HepG2 (cell line): ENCODE results near the gene OTOP2. TPM values are rescaled to one million over a fixed set of nuclear protein-coding genes. Genes with fewer than 3 reads are reported as not detected.

Source experiments
- ATAC-seq: fragments of 200-7000 bp; cut with Tn5 transposase; 3 replicates; pipeline ENCODE4 v1.9.1; 2020; ENCODE audit warnings: mild to moderate bottlenecking, moderate library complexity
- BruUV-seq: library from RNA; stranded (reverse); fragments of 400-500 nt; replicated peaks from 2 replicates; lab custom pipeline; 2021; lab: Mats Ljungman, UMichigan
- CTCF ChIA-PET: fragments of 300-600 bp; formaldehyde crosslinking; extraction: SDS; loops from one replicate; lab custom pipeline; 2021; ENCODE audit warnings: low total read pairs, inconsistent platforms, low intra/inter-chr PET ratio; lab: Yijun Ruan, JAX
- POLR2A ChIA-PET: fragments of 350-600 bp; sonication (Branson Sonifier 250); formaldehyde crosslinking; loops from one replicate; lab custom pipeline; 2020; ENCODE audit warnings: antibody characterized with exemption, inconsistent platforms; lab: Yijun Ruan, JAX
- DNase-seq: peaks from one replicate; pipeline ENCODE4 v3.0.0-alpha.2; 2015; ENCODE audit warnings: low spot score
- FAIRE-seq: peaks from 3 replicates; lab custom pipeline; 2011; peaks lifted over from hg19 to GRCh38; lab: Jason Lieb, UNC
- H2AFZ ChIP-seq: one replicate; pipeline ENCODE4 v1.6.1; 2011; ENCODE audit warnings: low read length, inconsistent platforms
- H3K27ac ChIP-seq: fragments of 300-600 bp; 3 replicates; pipeline ENCODE4 v1.8.0; 2011; ENCODE audit warnings: mixed run types, mild to moderate bottlenecking, mixed read lengths, low read length, inconsistent platforms; ENCODE audit not compliant: insufficient read depth; ENCODE audit errors: extremely low read length
- H3K27me3 ChIP-seq, 2 experiments: fragments of 200-600 bp in 1 of 2; 2 replicates in 1 of 2; 3 replicates in 1 of 2; pipeline versions ENCODE4 v1.6.0 to v1.8.0; 2011; ENCODE audit warnings: low read length in 2 of 2, mild to moderate bottlenecking in 2 of 2, moderate library complexity in 2 of 2, inconsistent platforms in 1 of 2; ENCODE audit not compliant: insufficient read depth in 2 of 2, control insufficient read depth in 1 of 2
- H3K36me3 ChIP-seq, 2 experiments: fragments of 200-600 bp in 1 of 2; replicated peaks in 1 of 2; 2 replicates in 1 of 2; 3 replicates in 1 of 2; pipeline versions ENCODE4 v1.5.1 to v1.8.0; 2011; ENCODE audit warnings: low read length in 2 of 2, inconsistent platforms in 1 of 2; ENCODE audit not compliant: insufficient read depth in 2 of 2, control insufficient read depth in 1 of 2
- H3K4me1 ChIP-seq: 2 replicates; pipeline ENCODE4 v1.5.1; 2012; ENCODE audit warnings: low read length, inconsistent platforms; ENCODE audit not compliant: insufficient read depth
- H3K4me2 ChIP-seq: 2 replicates; pipeline ENCODE4 v1.6.0; 2011; ENCODE audit warnings: low read depth, low read length, inconsistent platforms
- H3K4me3 ChIP-seq, 3 experiments: fragments of 200-600 bp in 1 of 3; sonication (generic), shearing (Covaris generic) in 1 of 3; replicated peaks in 1 of 3; 2 replicates each; pipeline ENCODE4 v1.5.1; 2011 to 2016; ENCODE audit warnings: low read length in 3 of 3, inconsistent platforms in 2 of 3, low read depth in 2 of 3, mild to moderate bottlenecking in 2 of 3, control low read depth in 1 of 3, mixed read lengths in 1 of 3; ENCODE audit not compliant: insufficient read depth in 1 of 3
- H3K79me2 ChIP-seq: one replicate; pipeline ENCODE4 v1.6.1; 2011; ENCODE audit warnings: low read length, inconsistent platforms; ENCODE audit not compliant: insufficient read depth
- H3K9ac ChIP-seq: 2 replicates; pipeline ENCODE4 v1.6.0; 2011; ENCODE audit warnings: mild to moderate bottlenecking, low read depth, low read length, inconsistent platforms; ENCODE audit not compliant: insufficient read depth
- H3K9me3 ChIP-seq: 2 replicates; pipeline ENCODE4 v1.5.1; 2012; ENCODE audit warnings: mild to moderate bottlenecking, low read length
- H4K20me1 ChIP-seq: 2 replicates; pipeline ENCODE4 v1.6.0; 2011; ENCODE audit warnings: inconsistent platforms, mild to moderate bottlenecking, low read length, moderate library complexity; ENCODE audit not compliant: insufficient read depth
- CC2D1A ChIP-seq: sonication (generic); formaldehyde crosslinking; IDR thresholded peaks from 2 replicates; pipeline ENCODE4 v1.8.1; 2023; ENCODE audit warnings: mild to moderate bottlenecking, missing genetic modification reagents
- MNT ChIP-seq: fragments of 450-650 bp; IDR thresholded peaks from 2 replicates; pipeline ENCODE4 v1.6.1; 2016
- MYC ChIP-seq: sonication (generic); formaldehyde crosslinking; IDR thresholded peaks from 2 replicates; pipeline ENCODE4 v1.9.0; 2021; ENCODE audit warnings: missing genetic modification reagents, borderline replicate concordance
- SIX1 ChIP-seq: sonication (generic); formaldehyde crosslinking; IDR thresholded peaks from 2 replicates; pipeline ENCODE4 v1.4.0; 2020; ENCODE audit warnings: missing genetic modification reagents, borderline replicate concordance
- SRY ChIP-seq: sonication (generic); formaldehyde crosslinking; IDR thresholded peaks from 2 replicates; pipeline ENCODE4 v1.8.0; 2022; ENCODE audit warnings: mild to moderate bottlenecking, missing genetic modification reagents
- ZBTB33 ChIP-seq: sonication (generic); formaldehyde crosslinking; IDR thresholded peaks from 2 replicates; pipeline ENCODE4 v1.4.0; 2020; ENCODE audit warnings: missing genetic modification reagents
- ZEB1 ChIP-seq: IDR thresholded peaks from 2 replicates; pipeline ENCODE4 v1.6.1; 2012; ENCODE audit warnings: mild to moderate bottlenecking, low read depth, inconsistent platforms; ENCODE audit not compliant: insufficient replicate concordance
- ZNF850 ChIP-seq: sonication (generic); formaldehyde crosslinking; conservative IDR thresholded peaks from 2 replicates; pipeline ENCODE4 v1.9.0; 2021; ENCODE audit warnings: mild to moderate bottlenecking, missing genetic modification reagents
- ZNF878 ChIP-seq: sonication (generic); formaldehyde crosslinking; IDR thresholded peaks from 2 replicates; pipeline ENCODE4 v1.8.1; 2023; ENCODE audit warnings: mild to moderate bottlenecking, missing genetic modification reagents, moderate library complexity
- WGBS: methylation state at CpG from one replicate; pipeline ENCODE4 v1.1.6; 2017; ENCODE audit warnings: low lambda C conversion rate; 5-methylcytosine and 5-hydroxymethylcytosine counted together
- in situ Hi-C: cut with HindIII; loops from 2 replicates; pipeline ENCODE4 v1.10.0; 2017; ENCODE audit warnings: low pct_unique_long_range_greater_than_20kb; ENCODE audit not compliant: extremely low pct_ligation_motif_present
- intact Hi-C: fragments of 100-400 bp; cut with micrococcal nuclease; formaldehyde crosslinking; loops from one replicate; pipeline ENCODE4 v1.10.0; 2022; ENCODE audit not compliant: unreplicated experiment
- polyA plus RNA-seq, 8 experiments: library from polyadenylated mRNA; depleted of rRNA in 3 of 8; stranded (reverse) in 7 of 8; unstranded in 1 of 8; fragments of >200 nt; fragmentation: Illumina TruSeq in 4 of 8; extraction: Trizol in 4 of 8; gene quantifications; 2 replicates each; pipeline versions ENCODE4 v1.2.1 to v1.2.3, GENCODE V29; 2011 to 2016; ENCODE audit warnings: low read depth in 4 of 8, missing spikeins in 1 of 8, mixed read lengths in 1 of 8; ENCODE audit not compliant: insufficient read depth in 1 of 8
- total RNA-seq, 5 experiments: library from RNA; depleted of rRNA; stranded (reverse); fragments of >200 nt; fragmentation: Illumina TruSeq; extraction: Trizol; gene quantifications; 2 replicates each; pipeline ENCODE4 v1.2.3, GENCODE V29; 2016; ENCODE audit warnings: low read depth in 1 of 5

Gene OTOP2
- total and polyA plus RNA-seq, 2 of the 13 experiments (the other 11 are each of a cell fraction or from before 2014, with no cell fraction given): not detected

- FAIRE-seq: no peak
- ChIA-PET CTCF (no interaction called here), POLR2A (interaction anchor here (1.4 kb wide), 1 partner anchor 10 kb away, joined by 3 read pairs; no protein-coding TSS in a partner anchor)
- Histone ChIP-seq H3K4me2 (no peak overlapping the region), H3K4me1 (peaks cover 10% of the 10 kb centered on the region), H3K27ac (no peak overlapping the region), H4K20me1 (no peaks in the 10 kb centered on the region), H3K9ac (no peak overlapping the region), H3K27me3 (peaks cover 7 to 52% of the 10 kb centered on the region in 2 experiments; a peak in 4 of 5 replicates), H2AFZ (no peak overlapping the region), H3K4me3 (no peak overlapping the region), H3K36me3 (no peaks in the 10 kb centered on the region), H3K79me2 (no peaks in the 10 kb centered on the region), H3K9me3 (no peaks in the 10 kb centered on the region)
- TF ChIP-seq SIX1 (CRISPR knock-in tag): no peak
- TF ChIP-seq ZNF850 (CRISPR knock-in tag): no peak
- TF ChIP-seq MYC (CRISPR knock-in tag): 0 out of 2 replicates have a peak, but pooled peaks have one; percentile 5
- ATAC-seq: no peak
- no peak for DNase-seq
- in situ Hi-C loops (loop anchor here (5.0 kb wide), 1 partner anchor 150 kb away; no protein-coding TSS in a partner anchor), intact Hi-C loops (no loop called here)
- 80% methylated on average over 1 of the region's 32 CpGs for WGBS
- BruUV-seq: no TSS peak
Measured at GRCh38 chr17:74951680-74952421, 27.8 kb downstream of the OTOP2 start.

- intact Hi-C loops: no loop called here
- WGBS: 45% methylated on average over 17 of the region's 24 CpGs
- POLR2A ChIA-PET: no interaction called here
- CTCF ChIA-PET: no interaction called here
- Histone ChIP-seq H3K4me1 (peaks cover 10% of the 10 kb centered on the region), H3K4me2 (no peak overlapping the region), H3K27me3 (peaks cover 7 to 44% of the 10 kb centered on the region in 2 experiments; a peak in 4 of 5 replicates), H3K27ac (no peak overlapping the region), H4K20me1 (no peaks in the 10 kb centered on the region), H2AFZ (no peak overlapping the region), H3K9me3 (no peaks in the 10 kb centered on the region), H3K36me3 (no peaks in the 10 kb centered on the region), H3K4me3 (no peak overlapping the region), H3K9ac (no peak overlapping the region), H3K79me2 (no peaks in the 10 kb centered on the region)
- FAIRE-seq: no peak
- no peak for ATAC-seq
- no TSS peak for BruUV-seq
- in situ Hi-C loops: loop anchor here (5.0 kb wide), 1 partner anchor 150 kb away; no protein-coding TSS in a partner anchor
- no peak for DNase-seq
- TF ChIP-seq MYC (CRISPR knock-in tag) (peak; percentile 37; the same call in 1 of the 2 replicates), ZEB1 (no peak), CC2D1A (CRISPR knock-in tag) (no peak), MNT (peak; percentile 73), ZBTB33 (CRISPR knock-in tag) (0 out of 2 replicates have a peak, but pooled peaks have one; percentile 29), ZNF878 (CRISPR knock-in tag) (no peak), SRY (CRISPR knock-in tag) (no peak)
Measured at GRCh38 chr17:74952431-74953133, 28.5 kb downstream of the OTOP2 start.
